HG02852 (cell line): ENCODE measurements around the gene NRXN2.

ENCODE experiments used
- ATAC-seq: cut with Tn5 transposase; IDR thresholded peaks from one replicate; pipeline ENCODE4 v1.9.1; 2021; ENCODE audit warnings: mild to moderate bottlenecking, moderate library complexity; ENCODE audit not compliant: unreplicated experiment

Gene NRXN2

GRCh38 chr11:64722141-64723065 lies 594 bp downstream of the NRXN2 start:
- no peak for ATAC-seq

GRCh38 chr11:64721359-64721699 lies 1.7 kb downstream of the NRXN2 start:
- ATAC-seq = no peak

DNA sequence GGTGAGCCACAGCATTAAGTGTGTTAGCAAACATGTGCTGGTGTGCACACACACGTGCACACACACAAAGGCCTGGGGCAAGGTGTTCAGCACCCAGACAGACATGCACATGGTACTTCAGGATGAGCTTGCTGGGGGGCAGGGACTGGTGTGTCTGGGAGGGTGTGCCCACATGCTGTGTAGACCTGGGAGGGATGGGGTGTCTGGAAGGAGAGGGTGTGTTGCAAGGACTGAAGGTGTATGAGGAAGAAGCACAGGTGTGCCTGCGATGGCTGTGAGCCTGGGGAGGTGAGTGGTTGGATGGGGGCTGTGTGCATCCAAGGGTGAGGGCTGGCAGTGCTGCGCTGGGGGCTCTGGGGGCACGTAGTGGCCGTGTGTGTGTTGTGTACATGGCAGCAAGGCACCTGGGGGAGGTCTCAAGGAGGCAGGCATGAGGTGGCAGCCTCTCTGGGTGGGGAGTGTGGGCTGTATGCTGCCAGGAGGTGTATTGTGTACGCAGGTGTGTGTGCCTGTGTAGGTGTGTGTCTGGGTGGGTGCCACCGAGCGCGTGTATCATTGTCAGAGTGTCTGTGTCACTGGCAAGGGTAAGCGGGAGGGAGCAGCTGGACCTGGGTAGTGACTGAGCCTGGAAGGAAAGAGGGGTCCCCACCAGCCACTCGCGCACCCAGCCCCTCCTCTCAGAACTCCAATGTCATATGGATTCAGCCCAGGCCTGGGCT lies 2.2 kb downstream of the NRXN2 start:
- ATAC-seq = no peak

DNA sequence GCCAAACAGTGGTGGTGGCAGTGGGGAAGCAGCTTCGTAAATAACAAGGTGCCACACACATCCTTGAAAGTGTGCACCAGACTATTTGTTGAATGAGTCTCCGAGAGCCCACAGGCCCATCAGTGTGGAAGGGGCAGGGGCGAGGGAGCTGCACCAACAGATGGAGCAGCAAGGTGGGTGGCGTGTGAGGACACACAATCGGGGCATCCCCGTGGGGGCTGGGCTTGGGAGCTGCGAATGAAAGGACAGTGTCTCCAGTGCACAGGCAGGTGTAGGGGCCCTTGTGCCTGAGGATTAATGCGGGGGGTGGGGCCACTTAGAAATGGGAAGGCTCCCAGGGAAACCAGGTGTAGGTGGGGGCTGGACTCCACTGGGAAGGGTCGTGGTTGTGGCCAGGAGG lies 2.8 kb downstream of the NRXN2 start:
- no peak for ATAC-seq

GRCh38 chr11:64719406-64719805 lies 3.6 kb downstream of the NRXN2 start:
- no peak for ATAC-seq

DNA sequence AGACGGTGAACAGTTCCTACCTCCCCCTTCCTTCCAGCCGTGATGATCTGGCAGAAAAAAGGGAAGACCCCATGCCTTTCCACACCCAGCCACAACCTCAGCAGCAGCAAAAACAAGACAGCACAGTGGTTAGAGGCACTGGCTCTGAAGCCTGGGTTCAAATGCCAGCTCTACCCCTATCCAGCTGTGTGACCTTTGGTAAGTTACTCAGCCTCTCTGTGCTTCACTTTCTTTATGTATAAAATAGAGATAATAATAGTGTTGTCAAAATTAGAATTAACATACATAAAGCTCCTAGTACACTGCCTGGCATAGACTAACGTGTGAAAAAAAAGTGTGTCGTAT lies 4.2 kb downstream of the NRXN2 start:
- ATAC-seq = no peak

DNA sequence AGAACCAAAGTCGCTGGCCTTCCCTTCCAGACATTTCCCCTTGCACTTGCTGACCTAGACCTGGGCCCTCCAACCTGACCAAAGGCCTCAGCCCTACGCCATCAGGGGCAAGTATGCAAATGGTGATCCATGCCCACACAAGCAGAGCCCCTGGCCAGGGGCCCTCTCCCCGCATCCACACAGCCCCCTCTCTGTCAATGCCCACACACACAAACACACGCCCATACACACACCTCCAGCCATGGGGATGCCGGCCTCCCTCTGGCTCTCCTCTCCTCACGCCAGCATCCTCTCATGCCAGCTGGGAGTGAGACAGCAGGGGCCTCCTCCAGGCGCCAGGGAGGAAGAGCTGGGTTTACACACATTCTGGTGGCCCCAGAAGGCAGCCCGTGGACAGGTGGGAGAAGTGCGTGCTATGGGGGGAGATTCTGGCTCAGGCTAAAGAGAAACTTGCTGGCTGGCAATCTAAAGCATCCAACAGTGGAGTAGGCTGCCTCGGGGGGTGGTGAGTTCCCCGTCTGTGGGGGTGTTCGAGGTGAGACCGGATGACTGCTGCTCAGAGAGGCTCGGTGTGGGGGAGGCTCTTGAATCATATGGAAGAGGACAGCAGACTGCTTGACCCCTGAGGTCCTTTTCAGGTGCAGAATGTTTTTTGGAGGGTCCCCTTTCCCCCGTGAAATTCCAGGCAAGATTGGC lies 4.8 kb downstream of the NRXN2 start:
- no peak for ATAC-seq

- no peak for ATAC-seq
These were observed 5.8 kb downstream of the NRXN2 start for GRCh38 chr11:64717268-64717578.

- ATAC-seq = no peak
These were observed 6.3 kb downstream of the NRXN2 start for GRCh38 chr11:64716473-64717267.

- no peak for ATAC-seq
These were observed 7.1 kb downstream of the NRXN2 start for GRCh38 chr11:64715756-64716472.

DNA sequence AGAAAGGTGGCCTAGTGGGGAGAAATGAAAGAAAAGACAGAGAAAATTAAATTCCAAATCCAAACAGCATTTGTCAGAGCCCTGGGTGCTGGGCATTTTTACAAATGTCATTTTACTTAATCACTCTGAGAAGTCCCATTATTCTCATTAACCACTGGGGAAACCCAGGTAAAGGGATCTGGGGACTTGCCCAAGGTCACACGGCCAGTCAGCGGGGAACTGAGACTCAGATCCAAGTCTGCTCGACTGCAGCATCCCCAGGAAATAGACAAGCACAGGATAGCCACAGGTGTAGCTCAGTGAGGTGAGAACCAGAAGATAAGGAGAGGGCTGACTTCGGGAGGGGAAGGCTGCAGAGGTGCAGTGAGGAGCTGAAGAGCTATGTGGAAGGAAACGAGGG lies 7.9 kb downstream of the NRXN2 start:
- ATAC-seq = no peak

GRCh38 chr11:64714666-64715065 lies 8.3 kb downstream of the NRXN2 start:
- no peak for ATAC-seq

DNA sequence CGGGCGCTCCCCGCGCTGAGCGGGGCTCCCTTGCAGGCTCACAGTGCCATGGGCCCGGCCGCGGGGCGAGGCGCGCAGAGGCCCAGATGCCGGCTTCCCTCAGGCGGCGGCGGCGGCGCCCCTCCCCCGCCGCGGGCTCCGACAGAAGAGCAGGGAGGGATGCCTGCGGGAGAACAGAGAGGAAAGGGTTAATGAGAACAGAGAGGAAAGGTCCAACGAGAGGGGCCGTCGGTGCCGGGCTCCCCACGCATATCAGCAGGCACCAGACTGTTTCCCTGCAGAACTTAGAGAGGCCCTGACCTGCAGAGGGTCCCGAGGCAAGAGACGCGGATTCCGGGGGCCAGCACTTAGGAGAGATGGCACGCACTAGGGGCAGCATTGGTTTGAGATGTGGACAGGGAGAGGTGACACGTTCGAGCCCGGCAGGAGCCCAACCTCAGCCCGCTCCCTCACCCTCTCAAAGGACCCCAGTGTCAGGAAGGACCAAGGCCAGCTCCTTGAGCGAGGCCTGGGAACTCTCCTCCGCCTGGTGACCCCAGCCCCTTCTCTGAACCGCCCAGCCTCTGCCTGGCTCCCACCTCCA lies 9.1 kb downstream of the NRXN2 start:
- no peak for ATAC-seq

DNA sequence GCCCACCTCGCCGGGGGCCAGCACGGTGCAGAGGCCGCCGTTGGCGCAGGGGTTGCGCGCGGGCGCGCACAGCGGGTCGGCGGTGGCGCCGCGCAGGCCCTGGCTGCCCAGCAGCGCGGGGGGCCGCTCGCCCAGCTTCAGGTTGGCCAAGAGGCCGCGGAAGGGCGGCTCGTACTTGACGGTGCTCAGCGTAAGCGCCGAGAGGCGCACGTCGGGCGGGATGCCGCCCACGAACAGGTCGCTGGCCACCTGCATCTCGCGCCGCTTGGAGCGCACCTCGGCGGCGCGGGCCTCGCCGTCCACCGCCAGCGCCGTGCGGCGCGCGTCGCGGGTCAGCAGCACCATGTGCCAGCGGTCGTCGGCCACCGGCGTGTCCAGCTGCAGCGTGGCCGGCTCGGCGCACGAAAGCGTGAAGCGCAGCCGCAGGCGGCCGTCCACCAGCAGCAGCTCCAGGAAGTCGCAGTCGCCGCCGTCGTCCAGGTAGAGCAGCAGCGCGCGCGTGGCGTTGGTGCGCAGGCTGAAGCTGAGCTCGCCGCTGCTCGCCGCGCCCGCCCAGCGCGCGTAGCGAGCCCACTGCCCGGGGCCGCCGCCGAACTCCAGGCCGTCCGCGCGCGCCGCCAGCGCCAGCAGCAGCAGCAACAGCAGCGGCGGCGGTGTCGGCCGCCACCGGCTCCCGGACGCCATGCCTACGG lies 9.8 kb downstream of the NRXN2 start:
- ATAC-seq = no peak

DNA sequence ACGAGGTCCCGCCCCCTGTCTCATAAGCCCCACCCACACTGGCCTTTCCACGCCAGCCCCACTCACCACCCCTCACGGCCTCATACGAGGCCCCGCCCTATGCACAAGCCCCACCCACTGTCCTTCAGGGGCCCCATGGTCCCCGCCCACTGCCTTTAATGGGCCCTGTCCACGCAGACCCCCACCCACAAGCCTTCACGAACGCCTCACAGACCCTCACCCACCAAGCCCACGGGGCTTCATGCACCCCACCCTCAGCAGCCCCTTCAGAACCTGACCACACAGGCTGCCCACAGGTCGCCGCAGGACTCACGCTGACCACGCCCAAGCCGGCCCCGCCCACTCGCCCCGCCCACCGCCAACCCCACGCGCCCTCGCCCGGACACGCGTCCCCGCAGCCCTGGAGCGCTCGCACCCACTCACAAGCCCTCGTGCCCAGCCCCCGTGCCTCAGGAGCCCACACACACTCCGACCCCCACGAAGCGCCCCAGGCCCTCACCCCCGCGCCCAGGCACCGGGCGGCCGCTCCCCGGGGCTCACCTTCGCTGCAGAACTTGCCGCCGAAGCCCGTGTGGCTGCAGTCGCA lies 10.5 kb downstream of the NRXN2 start:
- no peak for ATAC-seq

DNA sequence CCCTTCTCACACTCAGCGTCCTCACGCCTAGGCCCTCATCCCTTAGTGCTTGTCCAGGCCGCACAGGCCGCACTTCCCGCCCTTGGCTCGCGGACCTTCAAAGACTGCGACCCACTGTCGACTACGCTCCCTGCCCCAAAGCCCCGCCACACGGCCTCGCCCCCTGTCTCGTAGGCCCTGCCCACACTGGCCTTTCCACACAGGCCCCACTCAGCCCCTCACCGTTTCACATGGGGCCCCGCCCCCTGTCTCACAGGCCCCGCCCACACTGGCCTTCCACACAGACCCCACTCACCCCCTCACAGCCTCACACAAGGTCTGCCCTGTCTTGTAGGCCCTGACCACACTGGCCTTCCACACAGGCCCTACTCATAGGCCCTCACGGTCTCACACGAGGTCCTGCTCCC lies 11.0 kb downstream of the NRXN2 start:
- ATAC-seq = no peak

- no peak for ATAC-seq
These were observed 11.7 kb downstream of the NRXN2 start for GRCh38 chr11:64711138-64711955.

GRCh38 chr11:64710418-64711137 lies 12.4 kb downstream of the NRXN2 start:
- no peak for ATAC-seq
